ENCODE data around the gene RFPL3. TPM values are rescaled to one million over a fixed set of nuclear protein-coding genes. Genes with fewer than 3 reads are reported as not detected.

The RFPL3 gene
- total RNA-seq, 4 donors from 2014 or later = not detected

- TF ChIP-seq, protein P1, sequence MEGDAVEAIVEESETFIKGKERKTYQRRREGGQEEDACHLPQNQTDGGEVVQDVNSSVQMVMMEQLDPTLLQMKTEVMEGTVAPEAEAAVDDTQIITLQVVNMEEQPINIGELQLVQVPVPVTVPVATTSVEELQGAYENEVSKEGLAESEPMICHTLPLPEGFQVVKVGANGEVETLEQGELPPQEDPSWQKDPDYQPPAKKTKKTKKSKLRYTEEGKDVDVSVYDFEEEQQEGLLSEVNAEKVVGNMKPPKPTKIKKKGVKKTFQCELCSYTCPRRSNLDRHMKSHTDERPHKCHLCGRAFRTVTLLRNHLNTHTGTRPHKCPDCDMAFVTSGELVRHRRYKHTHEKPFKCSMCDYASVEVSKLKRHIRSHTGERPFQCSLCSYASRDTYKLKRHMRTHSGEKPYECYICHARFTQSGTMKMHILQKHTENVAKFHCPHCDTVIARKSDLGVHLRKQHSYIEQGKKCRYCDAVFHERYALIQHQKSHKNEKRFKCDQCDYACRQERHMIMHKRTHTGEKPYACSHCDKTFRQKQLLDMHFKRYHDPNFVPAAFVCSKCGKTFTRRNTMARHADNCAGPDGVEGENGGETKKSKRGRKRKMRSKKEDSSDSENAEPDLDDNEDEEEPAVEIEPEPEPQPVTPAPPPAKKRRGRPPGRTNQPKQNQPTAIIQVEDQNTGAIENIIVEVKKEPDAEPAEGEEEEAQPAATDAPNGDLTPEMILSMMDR (IDR thresholded peaks at IDR 0.05) = no peak
- TF ChIP-seq POLR2A (IDR thresholded peaks at IDR 0.05) = no peak
- TF ChIP-seq EP300 (IDR thresholded peaks at IDR 0.05) = no peak
- Histone ChIP-seq H3K4me3 (no peak overlapping the region), H3K9me3 (peaks cover 0 to 12% (median 0%) of the 10 kb centered on the region in 4 donors), H3K27ac (no peak overlapping the region), H3K36me3 (no peaks in the 10 kb centered on the region), H3K4me1 (no peaks in the 10 kb centered on the region), H3K27me3 (no peaks in the 10 kb centered on the region)
- WGBS, 2 donors = 83 to 88% methylated on average over 4 of the region's 4 CpGs
- DNase-seq (ENCODE audit: low spot score in 2 of 2) = no peak
These were observed 44.9 kb upstream of the RFPL3 start for GRCh38 chr22:32312748-32313147.

DNA sequence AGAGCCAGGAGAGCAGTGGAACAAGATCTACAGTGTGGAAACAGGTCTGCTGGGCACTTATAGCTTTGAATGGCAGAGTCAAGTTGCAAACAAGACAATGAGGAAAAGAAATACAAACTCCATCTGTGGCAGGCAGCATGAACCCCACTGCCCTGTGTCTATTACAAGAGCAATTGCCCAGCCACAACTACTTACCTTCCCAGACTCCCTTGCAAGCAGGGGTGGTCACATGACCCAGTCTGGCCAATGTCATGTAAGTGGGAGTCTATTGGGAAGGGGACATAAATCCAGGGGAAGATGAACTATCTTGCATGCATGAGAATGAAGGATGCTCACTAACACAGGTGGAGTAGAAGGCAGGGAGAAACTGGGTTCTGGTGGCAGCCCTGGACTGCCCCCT is 44.1 kb upstream of the RFPL3 start:
- DNase-seq (ENCODE audit: low spot score in 2 of 2) = no peak
- no peak overlapping the region for H3K4me3 ChIP-seq
- no peaks in the 10 kb centered on the region for H3K4me1 ChIP-seq
- H3K27ac ChIP-seq = no peak overlapping the region
- H3K36me3 ChIP-seq = no peaks in the 10 kb centered on the region
- H3K27me3 ChIP-seq = no peaks in the 10 kb centered on the region
- TF ChIP-seq POLR2A (IDR thresholded peaks at IDR 0.05) (no peak), EP300 (IDR thresholded peaks at IDR 0.05) (no peak)
- TF ChIP-seq, protein P1 (IDR thresholded peaks at IDR 0.05) = no peak
- peaks cover 0 to 12% (median 0%) of the 10 kb centered on the region in 4 donors for H3K9me3 ChIP-seq

DNA sequence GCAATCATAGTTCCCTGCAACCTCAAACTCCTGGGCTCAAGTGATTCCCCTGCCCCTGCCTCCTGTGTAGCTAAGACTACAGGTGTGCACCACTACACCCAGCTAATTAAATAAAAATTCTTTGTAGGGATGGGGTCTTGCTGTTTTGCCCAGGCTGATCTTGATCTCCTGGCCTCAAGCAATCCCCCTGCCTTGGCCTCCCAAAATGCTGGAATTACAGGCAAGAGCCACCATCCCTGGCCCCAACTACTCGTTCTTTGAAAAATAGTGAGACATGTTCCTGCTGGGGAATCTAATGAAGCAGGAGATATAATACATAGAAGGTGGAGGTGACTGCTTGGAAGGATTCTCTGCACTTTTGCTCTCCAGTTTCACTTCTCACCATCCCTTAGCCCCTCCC is 40.1 kb upstream of the RFPL3 start:
- Histone ChIP-seq H3K4me1 (no peaks in the 10 kb centered on the region), H3K27ac (no peak overlapping the region), H3K9me3 (peaks cover 0 to 12% (median 0%) of the 10 kb centered on the region in 4 donors), H3K27me3 (no peaks in the 10 kb centered on the region), H3K36me3 (no peaks in the 10 kb centered on the region), H3K4me3 (no peak overlapping the region)
- no peak for TF ChIP-seq EP300 (IDR thresholded peaks at IDR 0.05)
- no peak for TF ChIP-seq POLR2A (IDR thresholded peaks at IDR 0.05)
- TF ChIP-seq, protein P1 (IDR thresholded peaks at IDR 0.05) = no peak
- DNase-seq (ENCODE audit: low spot score in 2 of 2) = no peak
- WGBS, 2 donors = 0 to 26% methylated on average over 1 of the region's 1 CpG

DNA sequence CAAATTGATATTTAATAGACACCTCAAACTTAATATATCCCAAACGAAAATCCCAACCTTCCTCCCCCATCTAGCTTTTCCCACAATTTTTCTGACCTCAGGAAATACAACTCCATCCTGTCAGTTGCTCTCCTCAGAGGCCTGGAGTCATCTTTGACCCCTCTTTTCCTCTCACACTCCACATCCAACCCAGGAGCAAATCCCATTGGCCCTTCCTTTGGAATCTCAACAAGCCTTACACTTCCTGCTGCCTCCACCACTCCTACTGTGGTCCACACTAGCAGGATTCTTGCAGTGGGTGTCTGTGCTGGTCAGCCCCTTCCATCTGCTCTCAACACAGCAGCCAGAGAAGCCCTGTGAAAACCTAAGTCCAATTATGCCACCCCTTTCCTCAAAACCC is 39.3 kb upstream of the RFPL3 start:
- H3K36me3 ChIP-seq = no peaks in the 10 kb centered on the region
- 25 to 28% methylated on average over 1 of the region's 1 CpG for WGBS, 2 donors
- no peak for DNase-seq (ENCODE audit: low spot score in 2 of 2)

GRCh38 chr22:32319861-32320406 is 37.7 kb upstream of the RFPL3 start:
- Histone ChIP-seq H3K36me3 (no peaks in the 10 kb centered on the region), H3K27ac (no peak overlapping the region), H3K4me1 (no peaks in the 10 kb centered on the region), H3K9me3 (peaks cover 0 to 12% (median 0%) of the 10 kb centered on the region in 4 donors), H3K27me3 (no peaks in the 10 kb centered on the region), H3K4me3 (no peak overlapping the region)
- no peak for DNase-seq (ENCODE audit: low spot score in 2 of 2)
- WGBS, 2 donors = 42 to 51% methylated on average over 8 of the region's 8 CpGs
- TF ChIP-seq POLR2A (IDR thresholded peaks at IDR 0.05) = no peak
- no peak for TF ChIP-seq EP300 (IDR thresholded peaks at IDR 0.05)
- TF ChIP-seq, protein P1 (IDR thresholded peaks at IDR 0.05) = no peak

More for the DNA sequence above, 39.3 kb upstream of the RFPL3 start:
- Histone ChIP-seq H3K9me3 (peaks cover 0 to 12% (median 0%) of the 10 kb centered on the region in 4 donors), H3K27ac (no peak overlapping the region), H3K4me1 (no peaks in the 10 kb centered on the region), H3K27me3 (no peaks in the 10 kb centered on the region), H3K4me3 (no peak overlapping the region)
- TF ChIP-seq, protein P1 (IDR thresholded peaks at IDR 0.05) = no peak
- TF ChIP-seq EP300 (IDR thresholded peaks at IDR 0.05) = no peak
- TF ChIP-seq POLR2A (IDR thresholded peaks at IDR 0.05) = no peak

Measured in tibial nerve (tissue), 4 donors.